GM12873 (cell line): ENCODE measurements around the gene ERCC4.

Experiments used
- CTCF ChIP-seq: IDR thresholded peaks from 2 replicates; pipeline ENCODE4 v1.5.1; 2012; ENCODE audit warnings: low read depth, mild to moderate bottlenecking, moderate library complexity, low read length, control low read depth; ENCODE audit not compliant: insufficient read depth; ENCODE audit errors: missing control alignments

The ERCC4 gene

GRCh38 chr16:13923703-13924298 lies 3.8 kb downstream of the ERCC4 start:
- peak; percentile 48 for TF ChIP-seq CTCF

DNA sequence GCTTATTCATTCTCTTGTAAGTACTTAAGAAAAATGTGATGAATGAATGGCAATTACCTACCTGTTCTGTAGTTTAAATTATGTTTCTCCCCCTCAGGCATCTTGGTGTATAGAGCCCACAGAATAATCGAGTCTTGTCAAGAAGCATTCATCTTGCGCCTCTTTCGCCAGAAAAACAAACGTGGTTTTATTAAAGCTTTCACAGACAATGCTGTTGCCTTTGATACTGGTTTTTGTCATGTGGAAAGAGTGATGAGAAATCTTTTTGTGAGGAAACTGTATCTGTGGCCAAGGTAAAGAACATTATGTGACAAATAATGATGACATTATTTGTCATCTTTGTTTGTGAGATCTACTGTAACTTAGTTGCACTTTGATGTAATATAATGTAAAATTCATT lies 6.5 kb downstream of the ERCC4 start:
- no peak for TF ChIP-seq CTCF

DNA sequence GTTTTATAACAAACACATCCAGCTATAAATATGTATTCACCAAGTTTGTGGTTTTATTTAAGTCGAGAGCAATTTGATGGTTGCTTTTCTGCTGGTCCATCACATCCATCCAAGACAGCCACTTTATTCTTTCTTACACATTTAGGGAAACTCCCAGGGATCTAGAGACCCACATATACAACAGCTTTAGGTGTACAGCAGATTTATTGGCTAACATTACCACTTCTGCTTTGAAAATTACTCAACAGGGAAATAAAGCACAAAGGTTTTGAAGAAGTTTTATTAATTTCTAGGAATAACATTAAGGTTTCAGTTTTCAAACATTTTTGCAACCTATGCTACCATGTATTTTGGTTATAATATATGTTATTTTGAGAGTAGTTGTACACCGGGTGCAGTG lies 6.9 kb downstream of the ERCC4 start:
- no peak for TF ChIP-seq CTCF

GRCh38 chr16:13928646-13929045 lies 8.7 kb downstream of the ERCC4 start:
- no peak for TF ChIP-seq CTCF

DNA sequence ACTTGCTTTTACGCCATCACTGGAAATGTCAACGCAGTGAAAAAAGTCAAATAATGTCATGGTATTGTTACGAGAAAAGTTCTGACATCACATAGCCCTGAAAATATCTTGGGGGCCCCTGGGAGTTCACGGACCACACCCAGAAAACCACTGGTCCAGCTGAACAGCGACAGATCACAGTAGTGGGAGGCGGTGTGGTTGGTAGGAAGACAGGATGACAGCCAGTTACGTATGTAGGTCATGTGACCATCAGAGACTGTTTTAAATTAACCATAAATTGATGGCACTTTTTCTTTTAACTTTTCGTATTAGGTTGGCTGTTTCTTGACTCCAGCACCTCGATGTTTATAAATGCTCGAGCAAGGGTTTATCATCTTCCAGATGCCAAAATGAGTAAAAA lies 11.9 kb downstream of the ERCC4 start:
- no peak for TF ChIP-seq CTCF

GRCh38 chr16:13935408-13935807 lies 15.5 kb downstream of the ERCC4 start:
- TF ChIP-seq CTCF, result peak; percentile 56

DNA sequence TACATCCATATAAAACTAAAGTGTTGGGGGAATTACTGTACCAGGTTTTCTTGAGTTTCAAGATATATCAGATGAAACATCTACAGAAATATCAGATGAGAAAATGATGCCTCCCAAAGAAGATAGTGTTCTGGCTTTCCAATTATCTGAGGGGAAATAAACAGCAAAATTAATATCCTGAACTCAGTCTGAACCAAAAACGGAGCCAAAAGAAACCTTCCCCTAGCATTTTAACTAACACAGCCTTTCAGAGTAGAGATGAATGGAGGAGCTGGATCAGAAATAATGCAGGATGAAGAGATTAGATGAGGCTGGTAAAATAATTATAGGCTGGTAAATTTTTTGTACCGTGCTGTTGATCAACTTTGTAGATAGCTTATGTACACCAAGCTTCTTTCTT lies 16.2 kb downstream of the ERCC4 start:
- TF ChIP-seq CTCF, result no peak
